Sigmoid colon (tissue), 4 donors: ENCODE data around the gene CDH22.

Source experiments
- POLR2A ChIP-seq, 2 donors: fragments of 450-650 bp; IDR thresholded peaks; one replicate each; pipeline ENCODE4 v1.6.1; 2016; ENCODE audit warnings: antibody characterized with exemption in 2 of 2, mild to moderate bottlenecking in 2 of 2, moderate library complexity in 2 of 2
- POLR2AphosphoS5 ChIP-seq, 4 donors: sonication (generic); formaldehyde crosslinking; IDR thresholded peaks; one replicate each; pipeline ENCODE4 v1.6.1; 2017; ENCODE audit warnings: antibody characterized with exemption in 4 of 4

DNA sequence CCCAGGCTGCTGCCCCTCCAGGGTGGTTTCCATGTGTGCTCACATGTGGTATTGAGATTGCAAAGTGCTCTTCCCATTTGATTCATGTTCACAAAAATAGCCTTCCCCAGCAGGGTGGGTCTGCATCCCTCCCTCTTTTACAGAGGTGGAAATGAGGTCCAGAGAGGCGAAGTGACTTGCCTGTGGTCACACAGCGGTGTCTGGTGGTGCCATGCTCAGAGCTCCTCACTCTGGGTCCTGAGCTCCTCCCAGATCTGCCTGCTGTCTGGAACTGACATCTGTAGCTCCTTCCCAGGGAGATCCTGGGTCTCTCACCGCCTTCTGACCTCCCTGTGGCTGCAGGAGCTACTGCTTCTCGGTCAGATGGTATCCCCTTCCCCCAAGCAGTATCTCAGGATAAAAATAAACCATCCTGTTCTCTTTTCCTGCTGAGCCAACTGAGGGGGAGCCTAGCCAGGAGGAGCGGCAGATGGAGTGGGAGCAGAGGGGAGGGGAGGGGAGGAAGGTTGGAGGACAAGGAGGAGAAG, 178.3 kb downstream of the CDH22 start:
- TF ChIP-seq POLR2AphosphoS5 (IDR thresholded peaks at IDR 0.05) (no peak), POLR2A (IDR thresholded peaks at IDR 0.05) (no peak)
